ENCODE measurements around the gene RGP1.

RGP1 gene

GRCh38 chr9:35726931-35727330 is 22.2 kb upstream of the RGP1 start:
- H3K27ac ChIP-seq (ENCODE audit: poor library complexity, severe bottlenecking): peak overlapping the region; percentile 87
- H3K27me3 ChIP-seq (ENCODE audit: insufficient read depth, poor library complexity, severe bottlenecking): no peaks in the 10 kb centered on the region
- H3K36me3 ChIP-seq (ENCODE audit: low read depth): peaks cover 67% of the 10 kb centered on the region
- H3K4me3 ChIP-seq (ENCODE audit: severe bottlenecking): no peak overlapping the region
- TF ChIP-seq CTCF (IDR thresholded peaks at IDR 0.05; ENCODE audit: poor library complexity, severe bottlenecking): peak; percentile 14
- ATAC-seq (ENCODE audit: low read depth) (peak; percentile 17; the same call in 1 of the 3 replicates), DNase-seq (ENCODE audit: low spot score) (no peak)
- no peaks in the 10 kb centered on the region for H3K9me3 ChIP-seq (ENCODE audit: severe bottlenecking)
- peaks cover 35% of the 10 kb centered on the region for H3K4me1 ChIP-seq (ENCODE audit: insufficient read depth, poor library complexity, severe bottlenecking)

GRCh38 chr9:35727676-35728040 is 21.4 kb upstream of the RGP1 start:
- H3K4me1 ChIP-seq (ENCODE audit: insufficient read depth, poor library complexity, severe bottlenecking): peaks cover 35% of the 10 kb centered on the region
- no peak for DNase-seq (ENCODE audit: low spot score)
- no peak for TF ChIP-seq CTCF (IDR thresholded peaks at IDR 0.05; ENCODE audit: poor library complexity, severe bottlenecking)
- no peaks in the 10 kb centered on the region for H3K27me3 ChIP-seq (ENCODE audit: insufficient read depth, poor library complexity, severe bottlenecking)
- H3K9me3 ChIP-seq (ENCODE audit: severe bottlenecking): no peaks in the 10 kb centered on the region
- peaks cover 59% of the 10 kb centered on the region for H3K36me3 ChIP-seq (ENCODE audit: low read depth)
- H3K27ac ChIP-seq (ENCODE audit: poor library complexity, severe bottlenecking): peak overlapping the region; percentile 87
- H3K4me3 ChIP-seq (ENCODE audit: severe bottlenecking): no peak overlapping the region
- no peak for ATAC-seq (ENCODE audit: low read depth)

- no peak for DNase-seq (ENCODE audit: low spot score)
- peak; percentile 32 for ATAC-seq (ENCODE audit: low read depth)
- no peaks in the 10 kb centered on the region for H3K27me3 ChIP-seq (ENCODE audit: insufficient read depth, poor library complexity, severe bottlenecking)
- H3K4me1 ChIP-seq (ENCODE audit: insufficient read depth, poor library complexity, severe bottlenecking): peaks cover 35% of the 10 kb centered on the region
- no peak overlapping the region for H3K4me3 ChIP-seq (ENCODE audit: severe bottlenecking)
- H3K36me3 ChIP-seq (ENCODE audit: low read depth): peaks cover 53% of the 10 kb centered on the region
- no peaks in the 10 kb centered on the region for H3K9me3 ChIP-seq (ENCODE audit: severe bottlenecking)
- no peak for TF ChIP-seq CTCF (IDR thresholded peaks at IDR 0.05; ENCODE audit: poor library complexity, severe bottlenecking)
- peak overlapping the region; percentile 87 for H3K27ac ChIP-seq (ENCODE audit: poor library complexity, severe bottlenecking)
Observed at GRCh38 chr9:35728041-35728971, 20.8 kb upstream of the RGP1 start.

GRCh38 chr9:35729101-35729500 is 20.0 kb upstream of the RGP1 start:
- peaks cover 53% of the 10 kb centered on the region for H3K36me3 ChIP-seq (ENCODE audit: low read depth)
- no peaks in the 10 kb centered on the region for H3K9me3 ChIP-seq (ENCODE audit: severe bottlenecking)
- no peaks in the 10 kb centered on the region for H3K27me3 ChIP-seq (ENCODE audit: insufficient read depth, poor library complexity, severe bottlenecking)
- H3K4me3 ChIP-seq (ENCODE audit: severe bottlenecking): peak overlapping the region; percentile 8
- H3K4me1 ChIP-seq (ENCODE audit: insufficient read depth, poor library complexity, severe bottlenecking): peaks cover 40% of the 10 kb centered on the region
- no peak for TF ChIP-seq CTCF (IDR thresholded peaks at IDR 0.05; ENCODE audit: poor library complexity, severe bottlenecking)
- peak overlapping the region; percentile 87 for H3K27ac ChIP-seq (ENCODE audit: poor library complexity, severe bottlenecking)
- no peak for DNase-seq (ENCODE audit: low spot score)
- ATAC-seq (ENCODE audit: low read depth): no peak
